SKM-1 treated with dmso at 0.1 percent for 144 hours (cell line): Measurements from ENCODE around the gene DIP2B.
A peak's percentile ranks its signal among the peaks of the same experiment; 100 is the strongest.

ENCODE experiments used
- DNase-seq: peaks from one replicate; lab custom pipeline; 2025; ENCODE audit not compliant: unreplicated experiment; lab: John Stamatoyannopoulos, UW

The DIP2B gene

GRCh38 chr12:50635857-50636256, 131.1 kb downstream of the DIP2B start:
- no peak for DNase-seq

DNA sequence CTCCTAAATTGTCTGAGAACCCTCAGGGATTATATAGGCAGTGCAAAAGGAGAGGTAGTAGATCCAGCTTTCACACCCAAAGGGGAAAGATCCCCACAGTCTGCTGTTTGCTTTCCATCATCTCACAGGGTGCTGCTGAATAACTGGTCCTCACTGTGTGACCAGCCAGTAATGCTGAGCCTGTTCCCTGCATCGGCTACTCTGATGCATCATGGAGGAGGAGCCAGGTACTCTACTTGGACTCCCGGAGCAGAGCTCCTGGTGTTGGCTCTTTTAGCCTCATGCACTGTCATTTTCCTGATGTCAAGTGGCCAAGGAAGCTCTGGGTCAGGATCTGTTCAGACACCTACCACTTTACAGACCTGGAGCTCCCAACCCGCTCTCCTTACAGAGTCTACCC, 131.7 kb downstream of the DIP2B start:
- DNase-seq: no peak

- DNase-seq: peak; percentile 6
Measured at GRCh38 chr12:50637870-50638481, 133.2 kb downstream of the DIP2B start.

DNA sequence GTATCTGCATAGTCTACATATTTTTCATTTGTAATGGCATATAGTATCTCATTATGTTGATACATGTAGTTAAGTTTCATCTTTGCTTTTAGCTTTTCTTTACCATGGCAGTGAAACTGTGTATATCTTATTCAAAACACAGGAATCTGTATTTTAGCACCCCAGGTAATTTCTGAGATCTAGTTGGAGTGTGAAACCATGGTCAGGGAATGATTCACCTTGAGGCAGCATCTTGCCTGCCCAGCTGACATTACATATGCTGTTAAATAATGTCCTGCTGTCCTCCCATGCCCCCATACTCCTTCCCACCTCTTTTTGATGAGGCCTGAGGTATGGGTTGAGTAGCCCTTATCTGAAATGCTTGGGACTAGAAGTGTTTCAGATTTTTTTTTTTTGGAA, 133.7 kb downstream of the DIP2B start:
- DNase-seq: no peak

DNA sequence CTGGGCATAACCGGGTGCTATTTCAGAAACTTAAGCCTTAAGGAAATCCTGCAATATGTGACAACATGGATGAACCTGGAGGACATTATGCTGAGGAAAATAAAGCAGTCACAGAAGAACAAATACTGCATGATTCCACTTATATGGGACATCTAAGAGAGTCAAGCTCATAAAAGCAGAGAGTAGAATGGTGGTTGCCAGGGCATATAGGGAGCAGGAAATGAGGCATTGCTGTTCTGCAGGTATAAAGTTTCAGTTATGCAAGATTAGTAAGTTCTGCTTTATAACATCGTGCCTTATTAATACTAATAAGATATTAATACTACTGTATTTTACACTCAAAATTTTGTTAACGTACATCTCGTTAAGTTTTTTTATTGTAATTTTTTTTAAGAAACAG, 134.9 kb downstream of the DIP2B start:
- DNase-seq: no peak

DNA sequence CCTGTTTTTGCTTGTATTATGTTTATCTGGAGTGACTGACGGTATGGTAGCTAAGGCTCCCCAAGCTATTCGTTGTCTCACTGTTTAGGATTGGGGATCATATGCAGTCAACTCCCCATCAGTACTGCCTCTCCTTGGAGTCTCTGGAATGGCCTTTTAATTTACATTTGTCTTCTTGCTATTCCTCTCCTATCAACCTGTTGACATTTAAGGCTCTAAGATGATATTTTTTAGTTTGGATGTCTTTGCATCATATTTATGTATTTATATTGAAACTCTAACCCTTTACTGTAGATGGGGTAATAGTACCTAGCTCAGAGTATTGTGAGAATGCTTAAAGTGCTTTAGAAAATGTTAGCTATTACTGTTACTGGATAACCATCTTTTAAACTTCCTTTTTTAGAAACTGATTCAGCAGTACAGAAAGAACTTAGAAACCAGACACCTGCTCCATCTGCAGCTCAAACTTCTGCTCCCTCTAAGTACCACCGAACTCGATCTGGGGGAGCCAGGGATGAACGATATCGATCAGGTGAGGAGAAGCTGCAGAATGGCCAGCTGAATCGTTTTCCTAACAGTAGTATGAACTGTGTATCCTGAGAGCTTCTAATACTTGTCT, 135.6 kb downstream of the DIP2B start:
- DNase-seq: no peak

GRCh38 chr12:50641566-50641965, 136.8 kb downstream of the DIP2B start:
- DNase-seq: no peak

DNA sequence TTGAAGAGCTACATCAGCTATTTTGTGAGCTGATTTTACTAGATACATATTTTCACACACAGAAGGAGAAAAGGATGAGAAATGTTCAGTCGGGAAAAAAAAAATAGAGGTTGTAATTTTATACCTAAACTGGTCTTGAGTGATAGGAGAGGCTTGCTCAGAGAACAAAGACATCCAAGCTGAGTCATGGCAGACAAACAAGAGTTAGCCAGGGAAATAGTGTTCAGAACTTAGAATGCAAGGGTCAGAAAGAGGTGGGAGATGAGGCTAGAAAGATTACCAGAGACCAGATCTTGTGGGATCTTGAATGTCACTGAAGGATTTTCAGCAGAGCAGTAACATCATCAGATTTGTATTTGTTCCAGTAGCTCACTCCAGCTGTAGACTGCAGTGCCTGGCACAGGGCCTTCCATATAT, 137.3 kb downstream of the DIP2B start:
- DNase-seq: no peak

- no peak for DNase-seq
Measured at GRCh38 chr12:50642761-50643160, 138.0 kb downstream of the DIP2B start.

DNA sequence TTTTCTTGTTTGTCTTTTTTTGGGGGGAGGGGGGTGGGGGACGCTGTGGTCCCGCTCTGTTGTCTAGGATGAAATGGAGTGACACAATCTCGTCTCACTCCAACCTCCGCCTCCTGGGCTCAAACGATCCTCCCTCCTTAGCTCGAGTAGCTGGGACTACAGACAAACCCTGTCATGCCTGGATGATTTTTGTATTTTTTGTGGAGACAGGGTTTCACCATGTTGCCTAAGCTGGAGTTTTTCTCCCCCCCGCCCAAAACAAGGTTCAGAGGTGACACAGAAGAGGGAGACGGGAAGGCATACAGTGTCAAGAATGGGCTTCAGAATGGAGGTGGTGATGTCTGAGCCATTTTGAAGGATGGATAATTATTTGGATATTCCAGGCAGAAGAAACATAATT, 142.2 kb downstream of the DIP2B start:
- DNase-seq: no peak

GRCh38 chr12:50647479-50647878, 142.7 kb downstream of the DIP2B start:
- no peak for DNase-seq

GRCh38 chr12:50650285-50650684, 145.5 kb downstream of the DIP2B start:
- DNase-seq: no peak

DNA sequence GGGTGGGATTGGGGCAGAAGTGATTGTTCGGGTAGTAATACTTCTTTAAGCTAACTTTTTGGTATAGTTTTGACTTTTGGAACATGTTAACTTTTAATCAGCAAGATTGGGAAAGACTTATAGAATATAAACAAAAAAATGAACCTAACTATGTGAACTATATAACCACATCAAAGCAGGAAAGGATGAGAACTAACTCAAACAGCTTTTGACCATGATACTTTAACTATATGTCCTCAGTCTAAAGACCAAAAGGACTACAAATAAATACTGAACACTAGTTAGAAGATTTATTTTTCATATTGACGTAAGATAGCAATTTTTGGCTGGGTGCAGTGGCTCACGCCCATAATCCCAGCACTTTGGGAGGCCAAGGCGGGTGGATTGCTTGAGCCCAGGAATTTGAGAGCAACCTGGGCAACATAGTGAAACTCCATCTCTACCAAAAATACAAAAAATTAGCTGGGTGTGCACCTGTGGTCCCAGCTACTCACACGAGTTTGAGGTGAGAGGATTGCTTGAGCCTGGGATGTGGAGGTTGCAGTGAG, 150.7 kb downstream of the DIP2B start:
- DNase-seq: no peak

- no peak for DNase-seq
Measured at GRCh38 chr12:50659260-50659659, 154.5 kb downstream of the DIP2B start.

- no peak for DNase-seq
Measured at GRCh38 chr12:50659690-50660424, 155.1 kb downstream of the DIP2B start.

DNA sequence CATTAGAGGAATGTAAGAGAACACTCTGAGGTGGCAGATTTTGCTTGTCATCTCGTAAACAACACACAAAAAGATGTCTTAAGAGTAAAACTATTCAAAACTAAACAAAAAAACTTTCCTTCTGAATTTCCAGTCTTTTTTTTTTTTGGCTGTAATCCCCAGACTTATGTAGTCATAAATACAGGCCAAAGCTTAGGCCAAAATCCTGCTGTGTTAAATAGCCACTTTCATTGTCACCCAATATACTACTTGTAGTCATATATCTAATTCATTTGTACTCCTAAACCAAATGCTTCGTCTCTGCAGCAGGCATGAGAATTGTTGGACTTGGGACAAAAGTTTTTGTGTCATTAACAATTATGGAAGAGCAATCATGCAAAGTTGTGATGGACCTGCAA, 155.6 kb downstream of the DIP2B start:
- DNase-seq: no peak

DNA sequence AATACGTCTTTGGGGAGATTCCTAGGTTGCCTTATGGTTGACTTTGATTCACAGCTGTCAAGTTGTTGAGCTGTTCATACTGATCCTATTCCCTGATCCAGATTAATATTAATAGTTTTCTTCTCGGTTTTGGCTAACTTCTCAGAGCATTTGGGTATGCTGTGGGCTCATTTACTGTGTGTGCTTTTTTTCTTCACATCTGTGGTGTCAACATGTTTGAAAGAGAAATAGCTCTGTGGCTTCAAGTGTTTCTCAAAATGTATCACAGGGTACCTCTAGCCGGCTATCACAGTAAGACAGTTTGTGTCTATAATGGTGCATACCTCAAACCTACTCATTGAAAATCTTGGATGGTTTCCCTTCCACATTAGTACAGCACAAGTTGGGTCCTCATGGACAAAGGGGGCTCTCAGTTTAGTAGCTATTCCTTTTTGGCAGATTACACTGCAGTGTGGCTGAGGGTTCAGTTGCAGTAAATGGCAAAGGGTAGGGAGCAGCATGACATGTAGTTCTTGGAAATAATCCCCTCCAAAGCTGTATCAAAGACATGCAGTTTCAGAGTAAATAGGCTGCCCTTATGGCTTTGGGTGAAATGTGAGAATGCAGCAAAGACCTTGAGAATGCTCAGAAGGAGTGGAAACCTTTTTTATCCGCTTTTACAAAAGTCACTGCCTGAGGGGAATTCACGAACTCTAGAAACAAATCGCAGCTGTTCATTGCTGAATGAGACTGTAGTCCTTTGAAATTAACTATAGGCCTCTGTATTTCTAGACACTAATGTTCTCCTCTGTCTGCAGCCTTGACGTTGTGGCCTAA, 156.7 kb downstream of the DIP2B start:
- DNase-seq: no peak

DNA sequence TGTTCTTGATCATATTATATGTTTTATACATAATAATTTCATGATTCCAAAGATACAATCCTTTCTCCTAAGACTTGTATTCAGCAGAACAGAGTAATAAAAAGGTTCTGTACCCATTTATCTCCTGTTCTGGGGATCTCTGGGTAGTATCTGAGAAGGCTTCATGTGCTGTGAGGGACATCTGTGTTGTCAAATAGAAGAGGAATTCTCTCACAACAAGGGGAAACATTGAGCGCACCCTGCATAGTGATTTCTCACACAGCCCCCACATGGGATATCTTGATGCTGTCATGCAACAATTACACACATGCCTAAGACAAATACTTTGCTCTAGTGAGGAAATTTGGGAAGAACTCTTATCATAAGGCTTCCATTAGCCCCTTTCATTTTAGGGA, 157.3 kb downstream of the DIP2B start:
- DNase-seq: no peak

DNA sequence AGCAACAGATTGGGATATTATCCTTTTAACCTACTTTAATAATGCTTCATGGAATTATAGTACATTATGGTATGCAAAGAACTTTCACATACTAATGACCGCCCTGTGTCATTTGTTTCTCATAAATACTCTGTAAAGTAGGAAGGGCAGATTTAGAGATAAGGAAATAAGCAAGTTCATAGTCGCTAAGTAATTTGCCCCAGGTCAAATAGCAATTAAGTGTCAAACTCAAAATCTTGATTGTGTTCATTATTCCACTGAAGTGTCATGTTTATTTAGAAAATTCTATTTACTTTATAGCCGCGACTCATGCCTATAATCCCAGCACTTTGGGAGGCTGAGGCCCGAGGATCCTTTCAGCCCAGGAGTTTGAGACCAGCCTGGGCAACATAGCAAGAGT, 160.4 kb downstream of the DIP2B start:
- DNase-seq: no peak

DNA sequence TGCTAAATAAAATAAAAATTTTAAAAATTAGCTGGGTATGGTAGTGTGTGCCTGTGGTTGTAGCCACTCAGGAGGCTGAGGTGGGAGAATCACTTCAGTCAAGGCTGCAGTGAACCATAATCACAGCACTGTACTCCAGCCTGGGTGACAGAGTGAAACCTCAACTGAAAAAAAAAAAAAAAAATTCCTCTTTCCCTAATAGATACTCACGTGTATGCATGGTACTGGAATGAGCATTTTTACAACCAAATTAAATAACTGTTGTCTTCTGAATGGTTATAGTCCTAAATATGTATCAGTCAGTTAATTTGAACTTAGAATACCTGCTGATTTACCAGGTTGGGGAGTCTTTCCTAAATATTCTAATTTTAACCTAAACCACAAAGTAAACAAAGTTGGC, 160.8 kb downstream of the DIP2B start:
- no peak for DNase-seq

DNA sequence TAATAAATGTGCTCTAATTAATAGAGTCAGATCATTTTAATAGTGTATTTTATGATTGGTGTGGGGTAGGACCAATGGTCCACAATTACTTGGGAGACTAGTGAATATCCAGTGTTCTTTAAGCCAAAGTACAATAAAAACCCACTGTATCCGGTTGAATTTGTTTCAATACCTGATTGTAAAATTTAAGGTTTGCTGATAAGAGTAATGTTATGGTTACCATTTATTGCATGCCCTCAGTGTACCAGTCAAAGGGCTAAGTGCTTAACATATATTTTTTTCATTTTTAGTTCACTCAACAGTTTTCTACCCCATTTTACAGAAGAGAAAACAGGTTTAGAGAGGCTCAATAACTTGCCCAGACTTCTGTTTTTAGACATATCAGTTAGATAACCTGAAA, 161.2 kb downstream of the DIP2B start:
- DNase-seq: no peak
